Limb (tissue), 2 donors: Measurements from ENCODE around the gene ADGRG3.
A peak's percentile ranks its signal among the peaks of the same experiment; 100 is the strongest.
"Not testable (repeated sequence)": the region's sequence is repeated elsewhere in the genome, so short reads cannot be mapped to it uniquely, and the experiment has no call there.

Source experiments
- DNase-seq, 2 donors: peaks; one replicate each; pipeline ENCODE4 v3.0.0-alpha.2; 2016; ENCODE audit errors: extremely low spot score in 2 of 2

ADGRG3 gene

GRCh38 chr16:57712569-57712968 lies 44.5 kb downstream of the ADGRG3 start:
- DNase-seq: not testable (repeated sequence)

- DNase-seq: no peak
Observed at GRCh38 chr16:57713596-57713995, 45.5 kb downstream of the ADGRG3 start.

- no peak for DNase-seq
Observed at GRCh38 chr16:57714047-57714446, 45.9 kb downstream of the ADGRG3 start.

GRCh38 chr16:57720142-57720575 lies 52.1 kb downstream of the ADGRG3 start:
- DNase-seq: peak in 1 of 2 donors; percentile 62

GRCh38 chr16:57721356-57722209 lies 53.5 kb downstream of the ADGRG3 start:
- no peak for DNase-seq

GRCh38 chr16:57722210-57722499 lies 54.0 kb downstream of the ADGRG3 start:
- no peak for DNase-seq

- no peak for DNase-seq
Observed at GRCh38 chr16:57722651-57723050, 54.5 kb downstream of the ADGRG3 start.

GRCh38 chr16:57723170-57723569 lies 55.1 kb downstream of the ADGRG3 start:
- DNase-seq: no peak

GRCh38 chr16:57724531-57724930 lies 56.4 kb downstream of the ADGRG3 start:
- no peak for DNase-seq

GRCh38 chr16:57725151-57725550 lies 57.0 kb downstream of the ADGRG3 start:
- no peak for DNase-seq

GRCh38 chr16:57725554-57725953 lies 57.4 kb downstream of the ADGRG3 start:
- DNase-seq: no peak

GRCh38 chr16:57725976-57726375 lies 57.9 kb downstream of the ADGRG3 start:
- no peak for DNase-seq

- no peak for DNase-seq
Observed at GRCh38 chr16:57726433-57726947, 58.4 kb downstream of the ADGRG3 start.

GRCh38 chr16:57727610-57728009 lies 59.5 kb downstream of the ADGRG3 start:
- DNase-seq: no peak

GRCh38 chr16:57728336-57729181 lies 60.5 kb downstream of the ADGRG3 start:
- DNase-seq: no peak

GRCh38 chr16:57729182-57729484 lies 61.0 kb downstream of the ADGRG3 start:
- DNase-seq: no peak

GRCh38 chr16:57729852-57730251 lies 61.7 kb downstream of the ADGRG3 start:
- DNase-seq: not testable (repeated sequence)

GRCh38 chr16:57730771-57731730 lies 62.9 kb downstream of the ADGRG3 start:
- DNase-seq: no peak

GRCh38 chr16:57732037-57732436 lies 63.9 kb downstream of the ADGRG3 start:
- no peak for DNase-seq

GRCh38 chr16:57732714-57733113 lies 64.6 kb downstream of the ADGRG3 start:
- DNase-seq: no peak

GRCh38 chr16:57734308-57734924 lies 66.3 kb downstream of the ADGRG3 start:
- no peak for DNase-seq
